Thymus (tissue), 14 donors: Measurements from ENCODE around the gene NPW. TPM values are rescaled to one million over a fixed set of nuclear protein-coding genes. Genes with fewer than 3 reads are reported as not detected.

Source experiments
- DNase-seq, 9 donors: peaks; one replicate each; pipeline ENCODE4 v3.0.0-alpha.2; 2013; ENCODE audit warnings: low spot score in 9 of 9, low read depth in 6 of 9, missing footprints in 1 of 9
- H3K27ac ChIP-seq, 2 donors: one replicate each; pipeline ENCODE4 v1.5.1; 2013; ENCODE audit warnings: control low read depth in 1 of 2, low read depth in 1 of 2, low read length in 1 of 2, mild to moderate bottlenecking in 1 of 2, moderate library complexity in 1 of 2
- H3K27me3 ChIP-seq, 2 donors: one replicate each; pipeline ENCODE4 v1.5.1; 2013; ENCODE audit warnings: low read length in 1 of 2; ENCODE audit not compliant: control insufficient read depth in 2 of 2, insufficient read depth in 1 of 2
- H3K36me3 ChIP-seq, 2 donors: one replicate each; pipeline ENCODE4 v1.5.1; 2013; ENCODE audit warnings: low read length in 1 of 2, mild to moderate bottlenecking in 1 of 2, moderate library complexity in 1 of 2; ENCODE audit not compliant: control insufficient read depth in 2 of 2, insufficient read depth in 2 of 2
- H3K4me1 ChIP-seq, 2 donors: one replicate each; pipeline ENCODE4 v1.5.1; 2013; ENCODE audit warnings: low read length in 2 of 2; ENCODE audit not compliant: control insufficient read depth in 2 of 2, insufficient read depth in 2 of 2
- H3K4me3 ChIP-seq, 2 donors: one replicate each; pipeline ENCODE4 v1.5.1; 2013; ENCODE audit warnings: low read length in 2 of 2, control low read depth in 1 of 2, mild to moderate bottlenecking in 1 of 2
- H3K9me3 ChIP-seq, 2 donors: one replicate each; pipeline ENCODE4 v1.5.1; 2013; ENCODE audit warnings: low read length in 1 of 2, mild to moderate bottlenecking in 1 of 2; ENCODE audit not compliant: control insufficient read depth in 2 of 2, insufficient read depth in 1 of 2
- WGBS: extraction: QIAGEN DNeasy Blood & Tissue Kit; methylation state at CpG from one replicate; pipeline ENCODE4 v1.1.7; 2013; 5-methylcytosine and 5-hydroxymethylcytosine counted together
- long read RNA-seq, 10 donors: transcript quantifications; one replicate each; lab custom pipeline, GENCODE V29; 2026
- polyA plus RNA-seq: library from polyadenylated mRNA; stranded (reverse); fragments of 200-250 nt; gene quantifications from one replicate; pipeline ENCODE4 v1.2.3, GENCODE V29; 2013
- total RNA-seq: library from RNA; stranded (reverse); fragments of 120-200 nt; gene quantifications from one replicate; pipeline ENCODE4 v1.2.4, GENCODE V29; 2013
- donor health status: healthy.

NPW gene
- total RNA-seq, result 0.66 TPM
- polyA plus RNA-seq, result 1.2 TPM
- long read RNA-seq, donor 1, result 0 reads
- long read RNA-seq, donor 2, result 0 reads
- long read RNA-seq, donor 3, transcript NPW-202 (2 exons, 991 nt), result major isoform, 6 of 6 reads
- long read RNA-seq, donor 3, partial matches to known transcripts, result 0 of 6 reads
- long read RNA-seq, donor 3, other reads (novel, unspliced or antisense), result 0 of 6 reads
- long read RNA-seq, donor 4, partial matches to known transcripts, result 0 of 2 reads
- long read RNA-seq, donor 4, other reads (novel, unspliced or antisense), result 0 of 2 reads
- long read RNA-seq, donor 5, transcript NPW-202 (2 exons, 991 nt), result major isoform, 9 of 9 reads
- long read RNA-seq, donor 5, partial matches to known transcripts, result 0 of 9 reads
- long read RNA-seq, donor 5, other reads (novel, unspliced or antisense), result 0 of 9 reads
- long read RNA-seq, donor 6, transcript NPW-202 (2 exons, 991 nt), result major isoform, 8 of 8 reads
- long read RNA-seq, donor 6, partial matches to known transcripts, result 0 of 8 reads
- long read RNA-seq, donor 6, other reads (novel, unspliced or antisense), result 0 of 8 reads
- long read RNA-seq, donor 7, transcript NPW-202 (2 exons, 991 nt), result major isoform, 5 of 5 reads
- long read RNA-seq, donor 7, partial matches to known transcripts, result 0 of 5 reads
- long read RNA-seq, donor 7, other reads (novel, unspliced or antisense), result 0 of 5 reads
- long read RNA-seq, donor 8, partial matches to known transcripts, result 0 of 4 reads
- long read RNA-seq, donor 8, other reads (novel, unspliced or antisense), result 0 of 4 reads
- long read RNA-seq, donor 9, partial matches to known transcripts, result 0 of 2 reads
- long read RNA-seq, donor 9, other reads (novel, unspliced or antisense), result 0 of 2 reads
- long read RNA-seq, donor 10, transcript NPW-202 (2 exons, 991 nt), result major isoform, 5 of 5 reads
- long read RNA-seq, donor 10, partial matches to known transcripts, result 0 of 5 reads
- long read RNA-seq, donor 10, other reads (novel, unspliced or antisense), result 0 of 5 reads

DNA sequence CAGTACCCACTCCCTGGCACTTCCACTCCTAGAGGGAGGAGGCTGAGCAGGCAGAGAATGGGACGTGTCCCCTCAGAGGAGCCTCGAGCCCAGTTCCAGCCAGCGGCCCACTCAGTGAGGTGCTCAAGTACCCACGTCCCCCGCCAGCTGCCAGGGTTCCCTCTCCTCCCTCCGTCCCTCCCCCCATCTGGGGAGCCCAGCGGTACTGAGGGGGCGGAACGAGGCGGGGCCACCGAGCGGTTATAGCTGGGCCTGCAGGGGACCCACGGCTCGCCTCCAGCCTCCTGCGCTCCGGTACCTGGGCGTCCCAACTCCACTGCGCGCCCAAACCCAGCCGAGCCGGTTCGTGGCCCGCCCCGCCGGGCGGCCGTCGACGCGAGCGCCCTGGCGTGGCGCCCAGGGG lies at the start of gene NPW:
Gene NPW (plus strand): TSS at position 268 of the 403 bp plus-strand sequence.
- Histone ChIP-seq H3K27ac (no peak within 1 kb of the TSS), H3K4me1 (peaks cover 12 to 29% of the 10 kb centered on the region in 2 donors), H3K36me3 (no peaks in the 10 kb centered on the region), H3K4me3 (no peak within 1 kb of the TSS), H3K27me3 (peaks cover 38 to 72% of the 10 kb centered on the region in 2 donors), H3K9me3 (peaks cover 0 to 8% of the 10 kb centered on the region in 2 donors)
- no peak for DNase-seq
- WGBS, result 3% methylated on average over 33 of the region's 33 CpGs

GRCh38 chr16:1971796-1972489 lies 47.6 kb upstream of the NPW start, which contains the start of gene TBL3:
Gene TBL3 (plus strand): TSS chr16:1972053. CDS start chr16:1972165, 112 bp downstream.
- H3K36me3 ChIP-seq, result peaks cover 22 to 31% of the 10 kb centered on the region in 2 donors
- H3K9me3 ChIP-seq, result no peaks in the 10 kb centered on the region
- H3K4me3 ChIP-seq, result peak within 1 kb of the TSS; percentile 80 to 95
- WGBS, result under 1% methylated on average over 78 of the region's 78 CpGs
- peak within 1 kb of the TSS; percentile 84 to 97 for H3K27ac ChIP-seq
- H3K4me1 ChIP-seq, result peaks cover 7 to 18% of the 10 kb centered on the region in 2 donors
- peak; percentile 82 to 97 (median 95) for DNase-seq
- no peaks in the 10 kb centered on the region for H3K27me3 ChIP-seq

GRCh38 chr16:1972490-1972877 lies 47.1 kb upstream of the NPW start:
- Histone ChIP-seq H3K9me3 (no peaks in the 10 kb centered on the region), H3K27ac (no peak overlapping the region), H3K36me3 (peaks cover 26 to 36% of the 10 kb centered on the region in 2 donors), H3K4me1 (peaks cover 7 to 18% of the 10 kb centered on the region in 2 donors), H3K27me3 (no peaks in the 10 kb centered on the region), H3K4me3 (peak overlapping the region; percentile 80 to 95)
- DNase-seq, result no peak
- 7% methylated on average over 22 of the region's 22 CpGs for WGBS

- no peaks in the 10 kb centered on the region for H3K9me3 ChIP-seq
- peaks cover 5 to 7% of the 10 kb centered on the region in 2 donors for H3K27me3 ChIP-seq
- H3K4me3 ChIP-seq, result no peak overlapping the region
- H3K36me3 ChIP-seq, result peaks cover 37 to 48% of the 10 kb centered on the region in 2 donors
- DNase-seq, result no peak
- H3K4me1 ChIP-seq, result peaks cover 7 to 18% of the 10 kb centered on the region in 2 donors
- no peak overlapping the region for H3K27ac ChIP-seq
- 98% methylated on average over 16 of the region's 16 CpGs for WGBS
Observed at GRCh38 chr16:1973461-1974156, 46.0 kb upstream of the NPW start.

DNA sequence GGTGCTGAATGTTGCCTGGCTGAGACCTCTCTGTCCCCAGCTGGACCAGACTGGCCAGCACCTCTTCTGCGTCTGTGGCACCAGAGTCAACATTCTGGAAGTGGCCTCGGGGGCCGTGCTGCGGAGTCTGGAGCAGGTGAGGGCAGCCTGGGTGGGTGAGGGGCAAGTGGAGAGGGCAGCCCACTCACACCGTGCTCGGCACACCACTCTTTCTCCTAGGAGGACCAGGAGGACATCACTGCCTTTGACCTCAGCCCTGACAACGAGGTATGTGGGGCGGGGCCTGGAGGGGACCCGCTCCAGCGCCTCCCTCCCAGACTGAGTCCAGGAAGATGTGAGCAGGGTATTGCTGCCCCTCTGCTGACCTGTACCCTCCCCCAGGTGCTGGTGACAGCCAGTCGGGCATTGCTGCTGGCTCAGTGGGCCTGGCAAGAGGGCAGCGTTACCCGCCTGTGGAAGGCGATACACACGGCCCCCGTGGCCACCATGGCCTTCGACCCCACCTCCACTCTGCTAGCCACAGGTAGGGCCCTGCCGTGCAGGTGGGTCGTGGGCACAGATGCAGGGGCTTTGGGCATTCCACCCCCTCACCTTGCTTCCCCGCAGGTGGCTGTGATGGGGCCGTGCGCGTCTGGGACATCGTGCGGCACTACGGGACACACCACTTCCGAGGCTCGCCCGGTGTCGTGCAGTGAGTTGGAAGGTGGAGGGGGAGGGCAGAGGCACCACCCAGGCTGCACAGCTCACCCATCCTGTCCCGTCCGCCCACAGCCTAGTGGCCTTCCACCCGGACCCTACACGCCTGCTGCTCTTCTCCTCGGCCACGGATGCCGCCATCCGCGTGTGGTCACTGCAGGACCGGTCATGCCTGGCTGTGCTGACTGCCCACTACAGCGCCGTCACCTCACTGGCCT lies 45.2 kb upstream of the NPW start:
- H3K27me3 ChIP-seq, result peaks cover 13 to 15% of the 10 kb centered on the region in 2 donors
- H3K4me1 ChIP-seq, result peaks cover 7 to 18% of the 10 kb centered on the region in 2 donors
- H3K4me3 ChIP-seq, result no peak overlapping the region
- 97% methylated on average over 42 of the region's 42 CpGs for WGBS
- no peak for DNase-seq
- H3K9me3 ChIP-seq, result peaks cover 0 to 2% of the 10 kb centered on the region in 2 donors
- H3K36me3 ChIP-seq, result peaks cover 39 to 51% of the 10 kb centered on the region in 2 donors
- H3K27ac ChIP-seq, result no peak overlapping the region

DNA sequence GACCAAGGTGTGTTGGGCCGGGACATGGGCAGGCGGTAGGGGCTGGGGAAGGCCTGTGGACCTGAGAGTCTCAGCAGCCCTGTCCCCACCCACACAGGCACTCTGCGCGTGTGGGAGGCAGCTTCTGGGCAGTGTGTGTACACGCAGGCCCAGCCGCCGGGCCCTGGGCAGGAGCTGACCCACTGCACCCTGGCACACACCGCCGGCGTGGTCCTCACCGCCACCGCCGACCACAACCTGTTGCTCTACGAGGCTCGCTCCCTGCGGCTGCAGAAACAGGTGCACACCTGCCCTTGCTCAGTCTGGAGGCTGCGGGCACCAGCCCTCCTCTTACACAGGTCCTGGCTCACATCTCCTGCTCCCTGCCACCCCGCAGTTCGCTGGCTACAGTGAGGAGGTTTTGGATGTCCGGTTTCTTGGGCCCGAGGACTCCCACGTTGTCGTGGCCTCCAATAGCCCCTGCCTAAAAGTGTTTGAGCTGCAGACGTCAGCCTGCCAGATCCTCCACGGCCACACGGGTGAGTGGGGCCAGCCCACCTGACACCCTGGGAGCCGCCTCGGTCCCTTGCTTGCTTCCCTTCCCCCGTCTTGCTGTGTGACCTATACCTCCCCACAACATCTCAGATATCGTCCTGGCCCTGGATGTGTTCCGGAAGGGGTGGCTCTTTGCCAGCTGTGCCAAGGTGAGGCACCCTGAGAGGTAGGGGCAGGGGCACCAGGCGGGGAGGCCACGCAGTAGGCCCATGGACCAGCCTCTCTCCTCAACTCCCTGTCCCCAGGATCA lies 44.0 kb upstream of the NPW start:
- Histone ChIP-seq H3K9me3 (peaks cover 2 to 9% of the 10 kb centered on the region in 2 donors), H3K36me3 (peaks cover 39 to 51% of the 10 kb centered on the region in 2 donors), H3K4me1 (peaks cover 7 to 20% of the 10 kb centered on the region in 2 donors), H3K27me3 (peaks cover 25 to 27% of the 10 kb centered on the region in 2 donors), H3K4me3 (no peak overlapping the region), H3K27ac (no peak overlapping the region)
- DNase-seq, result no peak
- 98% methylated on average over 33 of the region's 33 CpGs for WGBS

DNA sequence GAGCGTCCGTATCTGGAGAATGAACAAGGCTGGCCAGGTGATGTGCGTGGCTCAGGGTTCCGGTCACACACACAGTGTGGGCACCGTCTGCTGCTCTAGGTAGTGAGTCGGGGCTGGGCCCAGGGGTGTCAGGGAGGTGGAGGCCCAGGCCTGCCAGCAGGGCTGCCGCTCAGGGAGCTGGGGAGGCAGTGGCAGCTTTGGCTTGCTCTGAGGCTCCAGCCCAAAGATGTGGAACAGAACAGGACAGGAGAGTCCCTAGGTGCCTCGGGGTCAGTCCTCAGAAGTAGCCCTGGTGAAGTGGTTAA lies 43.4 kb upstream of the NPW start:
- Histone ChIP-seq H3K27ac (no peak overlapping the region), H3K27me3 (peaks cover 30 to 32% of the 10 kb centered on the region in 2 donors), H3K36me3 (peaks cover 39 to 51% of the 10 kb centered on the region in 2 donors), H3K9me3 (peaks cover 2 to 14% of the 10 kb centered on the region in 2 donors), H3K4me1 (peaks cover 3 to 15% of the 10 kb centered on the region in 2 donors), H3K4me3 (no peak overlapping the region)
- no peak for DNase-seq
- WGBS, result 97% methylated on average over 8 of the region's 8 CpGs
